IMR-90 (cell line): ENCODE results near the gene SLC6A4.

Experiments
- BHLHE40 ChIP-seq: fragments of 150-350 bp; IDR thresholded peaks from 2 replicates; pipeline ENCODE4 v1.6.1; 2016; ENCODE audit warnings: mild to moderate bottlenecking, low read depth, low read length
- CTCF ChIP-seq: conservative IDR thresholded peaks from 2 replicates; pipeline ENCODE4 v1.5.1; 2012; ENCODE audit warnings: mild to moderate bottlenecking, low read depth, low read length, improper control_type of control experiment
- ELK1 ChIP-seq: fragments of 150-350 bp; IDR thresholded peaks from 2 replicates; pipeline ENCODE4 v1.6.1; 2016; ENCODE audit warnings: low read depth, mild to moderate bottlenecking, low read length, moderate library complexity, borderline replicate concordance
- FOS ChIP-seq: fragments of 150-350 bp; IDR thresholded peaks from 2 replicates; pipeline ENCODE4 v1.6.1; 2016; ENCODE audit warnings: low read depth, low read length
- MAFK ChIP-seq: IDR thresholded peaks from 2 replicates; pipeline ENCODE4 v1.6.1; 2012; ENCODE audit warnings: low read depth, low read length, improper control_type of control experiment
- MAZ ChIP-seq: IDR thresholded peaks from 2 replicates; pipeline ENCODE4 v1.6.1; 2012; ENCODE audit warnings: low read depth, mild to moderate bottlenecking, low read length, improper control_type of control experiment, moderate library complexity, borderline replicate concordance
- POLR2A ChIP-seq: IDR thresholded peaks from 2 replicates; pipeline ENCODE4 v1.6.1; 2012; ENCODE audit warnings: mild to moderate bottlenecking, low read depth, low read length
- RAD21 ChIP-seq: IDR thresholded peaks from 2 replicates; pipeline ENCODE4 v1.6.1; 2012; ENCODE audit warnings: low read length, improper control_type of control experiment
- RCOR1 ChIP-seq: IDR thresholded peaks from 2 replicates; pipeline ENCODE4 v1.6.1; 2012; ENCODE audit warnings: mild to moderate bottlenecking, low read length, improper control_type of control experiment; ENCODE audit not compliant: insufficient replicate concordance
- USF2 ChIP-seq: fragments of 150-350 bp; IDR thresholded peaks from 2 replicates; pipeline ENCODE4 v1.6.1; 2017; ENCODE audit warnings: mild to moderate bottlenecking, antibody characterized with exemption, low read length, low read depth

GRCh38 chr17:30240177-30240576 is 4.7 kb upstream of the SLC6A4 start:
- TF ChIP-seq POLR2A (no peak), RCOR1 (no peak), CTCF (no peak), USF2 (no peak), RAD21 (no peak), MAFK (no peak), BHLHE40 (no peak), ELK1 (no peak), FOS (no peak), MAZ (no peak)
